GM04504 (cell line): ENCODE measurements around the gene RPL22L1.
"Not testable (repeated sequence)": the region's sequence is repeated elsewhere in the genome, so short reads cannot be mapped to it uniquely, and the experiment has no call there.

ENCODE experiments used
- DNase-seq: peaks from one replicate; pipeline ENCODE4 v3.0.0-alpha.2; 2012; ENCODE audit warnings: low read depth

The RPL22L1 gene

DNA sequence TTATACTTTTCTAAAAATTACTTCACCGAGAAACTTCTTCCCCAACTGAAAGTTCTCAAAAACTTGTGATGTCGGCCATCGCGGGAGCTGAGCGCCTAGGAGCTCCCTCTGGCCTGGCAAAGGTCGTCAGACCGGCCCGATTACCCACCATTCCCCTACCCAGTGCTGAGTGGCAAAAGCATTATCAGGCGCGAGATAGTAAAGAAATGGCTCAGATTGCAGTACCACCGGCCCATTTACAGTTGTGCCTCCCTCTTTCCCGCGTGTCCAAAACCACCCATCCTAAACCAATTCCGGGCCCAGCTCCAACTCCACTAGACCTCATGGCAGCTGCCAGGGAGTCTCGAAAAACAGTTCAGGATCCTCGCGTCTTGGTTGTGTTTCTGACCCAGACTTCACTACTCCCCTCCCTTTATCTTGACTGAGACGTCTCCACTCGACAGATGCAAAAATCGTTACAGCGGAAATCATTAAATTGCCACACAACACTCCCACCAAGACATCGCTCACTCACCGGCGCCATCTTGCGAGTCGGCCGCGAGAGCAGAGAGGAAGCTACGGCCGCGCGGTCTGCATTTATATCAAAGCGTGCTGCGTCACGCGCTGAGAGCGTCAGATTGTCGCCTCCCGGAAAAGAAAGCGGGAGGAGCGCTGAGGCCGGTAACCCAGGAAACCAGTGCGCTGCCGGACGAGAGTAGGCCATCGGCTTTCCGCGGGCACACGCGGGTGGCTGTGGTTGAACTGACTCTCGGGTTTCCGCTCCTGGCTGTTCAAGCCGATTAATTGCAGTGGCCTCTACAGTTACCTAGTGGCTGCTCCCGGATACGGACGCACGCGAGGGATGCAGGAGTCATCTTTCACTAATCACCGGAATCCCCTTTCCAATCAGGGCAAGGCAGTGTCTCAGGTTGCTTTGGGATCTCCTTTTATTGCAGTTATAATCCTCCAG is at the start of gene RPL22L1:
TSS of gene RPL22L1 (minus strand) at position 551 of the 949 bp plus-strand sequence. CDS start at position 523, 28 bp downstream.
- DNase-seq = peak; percentile 91

DNA sequence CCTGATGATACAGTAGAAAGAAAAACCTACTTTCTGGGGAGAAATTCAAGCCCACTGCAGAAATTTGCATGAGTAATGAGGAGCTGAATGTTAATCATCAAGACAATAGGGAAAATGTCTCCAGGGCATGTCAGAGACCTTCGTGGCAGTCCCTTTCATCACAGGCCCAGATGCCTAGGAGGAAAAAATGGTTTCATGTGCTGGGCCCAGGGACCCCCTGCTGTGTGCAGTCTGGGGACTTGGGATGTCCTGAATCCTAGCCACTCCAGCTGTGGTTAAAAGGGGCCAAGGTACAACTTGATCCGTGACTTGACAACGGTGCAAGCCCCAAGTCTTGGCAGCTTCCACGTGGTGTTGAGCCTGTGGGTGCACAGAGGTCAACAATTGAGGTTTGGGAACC is 48.7 kb upstream of the RPL22L1 start:
- DNase-seq = no peak

DNA sequence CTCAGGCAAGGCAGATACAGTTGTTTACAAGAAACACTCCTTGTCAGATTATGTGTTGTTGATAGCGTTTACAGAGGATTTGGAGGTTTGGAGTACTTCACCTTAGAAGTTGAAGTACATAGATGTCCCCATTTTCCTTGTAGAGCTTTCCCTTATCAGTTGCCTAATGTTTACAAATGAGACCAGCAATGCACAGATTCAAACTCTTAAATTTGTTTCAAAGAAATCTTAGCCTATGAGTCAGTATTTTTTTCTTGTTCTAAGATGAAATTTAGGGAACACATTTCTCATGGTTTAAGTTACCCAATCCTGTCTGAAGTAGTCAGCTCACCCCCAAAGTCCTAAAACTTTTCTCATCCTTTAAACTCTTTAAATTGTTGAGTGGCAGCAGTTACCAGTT is 44.7 kb upstream of the RPL22L1 start:
- DNase-seq = no peak

DNA sequence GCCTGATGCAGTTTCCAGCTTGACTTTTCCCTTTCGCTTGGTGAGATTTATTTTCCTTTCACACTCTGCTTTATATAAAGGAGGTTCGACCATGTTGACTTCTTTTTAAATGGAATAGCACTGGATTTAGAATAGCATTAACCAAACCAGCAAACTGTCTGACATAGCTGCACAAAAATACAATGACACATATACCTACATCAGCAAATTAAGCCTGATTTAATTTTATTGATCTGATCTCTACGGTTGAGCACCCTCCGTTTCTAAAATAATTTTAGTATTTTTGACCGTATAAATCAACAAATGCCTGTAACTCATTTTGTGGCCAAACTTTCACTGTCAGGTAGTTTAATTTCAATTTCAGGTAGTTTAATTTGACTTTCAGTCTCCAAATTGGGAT is 44.2 kb upstream of the RPL22L1 start:
- no peak for DNase-seq

DNA sequence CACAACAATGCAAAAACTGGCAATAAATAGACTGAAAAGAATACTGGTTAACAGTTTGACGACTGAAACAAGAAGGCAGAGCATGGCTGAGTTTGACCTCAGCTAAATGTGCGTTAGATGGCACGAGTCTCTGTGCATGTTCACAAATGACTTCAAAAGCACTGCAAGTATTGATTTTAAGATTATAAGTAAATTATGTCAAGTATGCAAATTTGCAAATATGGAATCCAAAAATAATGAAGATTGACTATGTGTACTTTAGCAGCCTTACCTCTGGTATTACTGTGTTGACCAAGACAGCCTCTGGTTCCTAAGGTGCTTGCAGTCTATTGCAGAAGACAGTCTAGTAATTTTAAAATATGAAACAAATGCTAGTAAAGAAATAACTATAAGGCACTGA is 41.1 kb upstream of the RPL22L1 start:
- DNase-seq = no peak

DNA sequence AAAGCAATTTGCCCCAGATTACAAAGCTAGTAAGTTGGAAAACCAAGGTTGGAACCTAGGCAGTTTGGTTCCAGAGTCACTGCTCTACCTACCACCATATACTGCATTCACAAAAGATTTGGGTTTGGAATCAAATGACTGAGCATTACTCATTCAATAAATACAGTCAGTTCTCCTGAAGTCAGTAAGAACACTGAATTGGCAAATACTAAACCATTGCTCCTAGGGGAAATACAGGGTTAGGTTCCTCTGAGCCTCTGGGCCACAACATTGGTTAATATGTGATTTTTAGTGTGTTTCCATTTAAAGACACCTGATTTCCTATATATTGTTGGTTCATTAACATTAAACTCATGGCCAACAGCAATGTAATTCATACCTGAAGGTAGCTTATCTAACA is 40.5 kb upstream of the RPL22L1 start:
- DNase-seq = no peak

DNA sequence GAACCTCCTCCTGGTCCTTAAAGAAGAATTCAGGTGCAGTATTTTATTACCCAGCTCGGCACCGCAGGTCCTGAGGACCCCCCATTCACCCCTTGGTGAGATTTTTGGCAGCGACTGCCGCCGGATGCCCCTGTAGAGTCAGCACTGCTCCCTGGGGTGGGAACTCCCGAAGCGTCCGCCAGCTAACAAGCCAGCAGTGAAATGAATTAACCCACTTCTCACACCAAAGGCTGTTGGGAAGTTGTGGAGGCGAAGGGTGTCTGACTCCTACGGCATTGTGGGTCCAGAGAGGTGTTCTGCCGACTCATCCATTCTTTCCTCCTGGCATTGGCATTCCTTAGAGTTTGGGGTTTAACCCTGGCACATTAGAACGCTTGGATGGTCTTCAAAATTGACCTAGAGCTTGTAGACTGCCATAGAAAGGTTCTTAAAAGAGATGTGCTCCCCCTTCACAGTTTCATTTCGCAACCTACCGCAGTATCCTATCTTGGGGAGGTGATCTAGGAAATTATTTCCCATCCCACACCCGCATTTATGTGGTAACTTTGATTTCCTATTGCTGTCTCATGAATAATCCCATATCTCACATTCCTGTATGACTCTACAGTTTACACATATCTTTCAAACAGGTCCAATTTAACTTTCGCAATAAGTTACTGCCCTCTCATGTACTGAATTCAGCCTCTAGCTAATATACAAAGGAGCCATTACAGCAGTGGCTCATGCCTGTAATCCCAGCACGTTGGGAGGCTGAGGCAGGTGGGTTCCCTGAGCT is 39.3 kb upstream of the RPL22L1 start:
- peak; percentile 62 for DNase-seq

DNA sequence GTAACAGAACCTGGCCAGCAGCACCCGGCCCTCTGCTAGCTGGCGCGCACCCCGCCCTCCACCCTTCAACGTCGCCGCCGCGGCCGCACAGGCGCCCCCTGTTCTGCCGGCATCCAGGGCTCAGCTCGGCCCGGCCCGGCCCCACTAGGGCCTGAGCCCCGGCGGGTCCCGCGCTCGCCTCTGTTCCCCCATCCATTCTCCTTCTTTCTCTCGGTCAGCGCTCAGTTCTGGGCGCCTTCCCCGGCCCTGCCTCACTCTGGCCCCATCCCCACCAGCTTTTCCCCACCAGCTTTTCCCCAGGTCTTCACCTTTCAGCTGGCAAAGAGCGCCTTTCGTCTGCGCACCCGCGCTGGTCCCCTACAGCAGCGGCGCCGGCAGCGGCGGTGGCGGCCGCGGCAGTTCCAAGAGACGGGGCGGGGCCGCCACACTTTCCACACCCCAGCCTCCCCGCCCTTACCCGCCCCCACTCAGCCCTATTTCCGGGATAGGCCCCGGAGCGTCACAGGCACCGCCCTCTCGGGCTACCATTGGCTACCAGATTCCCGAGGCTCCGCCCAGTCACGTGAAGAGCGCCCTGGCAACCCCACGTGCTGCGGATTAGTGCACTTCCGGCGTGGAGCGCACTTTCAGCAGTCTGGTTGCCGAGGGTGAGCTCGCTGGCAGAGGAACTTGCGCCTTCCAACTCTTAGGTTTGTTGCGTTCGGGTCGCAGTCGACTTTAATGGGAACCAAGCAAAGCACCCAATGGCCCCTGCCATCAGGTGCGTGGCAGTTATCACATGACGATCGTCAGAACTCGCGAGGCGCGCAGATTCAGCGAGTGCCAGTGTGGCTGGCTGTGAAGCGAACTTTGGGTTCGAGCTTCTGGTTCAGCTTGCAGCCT is 38.5 kb upstream of the RPL22L1 start, which contains the start of gene EIF5A2:
TSS of gene EIF5A2 (minus strand) at position 403 of the 882 bp plus-strand sequence. CDS start 831 bp downstream, outside the sequence.
- DNase-seq = peak; percentile 91

DNA sequence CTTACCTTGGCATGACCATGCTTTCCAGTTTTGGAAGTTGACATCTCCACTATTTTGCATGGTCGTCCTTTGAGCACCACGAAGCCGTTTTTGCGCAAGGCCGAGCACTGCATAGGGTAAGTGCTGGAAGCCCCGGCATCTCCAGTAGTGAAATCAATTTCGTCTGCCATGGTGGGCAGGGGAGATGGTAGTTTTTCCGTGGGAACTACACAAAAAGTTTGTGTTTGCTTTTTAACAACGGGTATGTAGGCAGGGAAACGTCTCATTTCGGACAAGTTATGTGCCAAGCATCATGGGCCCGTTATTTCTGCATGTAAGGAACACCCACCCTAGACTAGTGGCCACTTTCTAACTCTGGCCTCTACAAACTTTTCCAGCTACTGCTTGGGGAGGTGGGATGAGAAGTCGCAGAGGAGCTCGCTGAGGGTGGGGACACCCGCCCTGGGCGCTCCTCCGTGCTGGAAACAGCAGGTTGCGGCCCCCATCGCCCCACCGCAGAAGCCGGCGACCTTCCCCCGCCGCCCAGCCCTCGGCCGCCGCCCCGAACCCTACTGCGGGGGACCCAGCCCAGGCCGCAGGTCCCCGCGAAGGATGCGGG is 37.7 kb upstream of the RPL22L1 start:
- no peak for DNase-seq

DNA sequence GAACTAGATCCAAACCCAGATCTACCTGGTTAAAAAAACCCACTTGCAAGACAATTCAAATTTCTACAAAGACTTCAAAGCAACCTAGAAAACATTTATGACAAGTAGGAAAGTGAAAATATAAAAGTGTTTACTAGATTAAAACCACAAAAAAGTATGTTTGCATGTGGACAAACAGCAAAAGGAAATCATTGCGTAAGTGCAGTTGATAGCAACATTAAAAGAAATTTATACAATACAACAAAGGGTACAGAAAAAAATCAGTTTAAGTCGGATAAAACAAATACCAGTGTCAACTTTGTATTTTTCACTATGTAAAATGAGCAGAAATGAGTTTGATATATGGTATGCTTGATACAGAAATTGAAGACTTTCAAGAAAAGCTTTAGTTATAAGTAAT is 35.9 kb upstream of the RPL22L1 start:
- no peak for DNase-seq

DNA sequence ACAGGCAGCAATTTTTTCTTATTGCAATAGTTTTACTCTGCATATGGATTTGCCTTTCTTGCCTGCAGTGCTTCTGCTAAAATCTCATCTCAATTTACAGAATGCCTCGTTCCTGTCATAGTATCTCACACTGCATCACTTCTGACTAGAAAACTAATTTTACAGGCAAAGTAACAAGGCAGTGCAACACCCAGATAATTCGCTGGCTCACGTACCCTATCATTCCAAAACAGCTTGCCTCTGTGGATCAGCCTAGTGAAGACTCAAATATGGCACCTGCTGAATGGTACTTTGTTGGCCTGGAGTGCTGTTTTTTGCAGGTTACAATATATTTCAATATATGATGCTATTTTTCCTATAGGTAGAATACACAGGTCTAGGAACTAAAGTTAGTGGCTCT is 33.1 kb upstream of the RPL22L1 start:
- no peak for DNase-seq

DNA sequence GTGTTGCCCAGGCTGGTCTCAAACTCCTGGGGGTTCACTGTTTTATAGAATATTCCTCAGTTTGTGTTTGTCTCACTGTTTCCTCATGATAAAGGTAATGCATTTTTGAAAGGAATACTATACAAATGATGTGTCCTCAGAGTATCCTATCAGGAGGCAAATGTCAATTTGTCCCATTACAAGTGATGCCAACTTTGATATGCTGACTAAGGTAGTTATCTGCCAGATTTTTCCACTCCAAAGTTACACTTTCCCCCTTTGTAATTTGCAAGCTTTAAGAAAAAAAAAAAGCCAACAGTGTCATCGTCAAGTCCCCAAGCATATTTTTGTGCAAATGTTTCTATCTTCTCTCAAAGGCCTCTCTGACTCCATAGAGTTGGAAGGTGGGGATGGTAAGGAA is 29.5 kb upstream of the RPL22L1 start:
- DNase-seq = no peak

DNA sequence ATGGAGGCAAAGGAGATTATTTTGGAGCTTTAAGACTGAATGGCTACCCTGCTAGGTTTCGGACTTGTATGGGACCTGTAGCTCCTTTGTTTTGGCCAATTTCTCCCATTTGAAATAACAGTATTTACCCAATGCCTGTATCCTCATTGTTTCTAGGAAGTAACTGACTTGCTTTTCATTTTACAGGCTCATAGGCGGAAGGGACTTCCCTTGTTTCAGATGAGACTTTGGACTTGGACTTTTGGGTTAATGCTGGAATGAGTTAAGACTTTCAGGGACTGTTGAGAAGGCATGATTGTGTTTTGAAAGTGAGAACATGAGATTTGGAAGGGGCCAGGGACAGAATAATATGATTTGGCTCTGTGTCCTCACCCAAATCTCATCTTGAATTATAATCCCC is 28.0 kb upstream of the RPL22L1 start:
- no peak for DNase-seq

DNA sequence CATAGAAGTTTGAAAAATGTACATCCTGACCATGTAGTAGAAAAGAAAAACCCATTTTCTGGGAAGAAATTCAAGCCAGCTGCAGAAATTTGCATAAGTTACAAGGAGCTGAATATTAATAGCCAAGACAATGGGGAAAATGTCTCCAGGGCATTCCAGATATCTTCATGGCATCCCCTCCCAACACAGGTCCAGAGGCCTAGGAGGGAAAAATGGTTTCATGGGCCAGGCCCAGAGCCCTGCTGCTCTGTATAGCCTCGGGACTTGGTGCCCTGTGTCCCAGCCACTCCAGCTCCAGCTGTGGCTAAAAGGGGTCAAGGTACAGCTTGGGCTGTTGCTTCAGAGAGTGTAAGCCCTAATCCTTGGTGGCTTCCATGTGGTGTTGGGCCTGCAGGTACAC is 27.2 kb upstream of the RPL22L1 start:
- not testable (repeated sequence) for DNase-seq

DNA sequence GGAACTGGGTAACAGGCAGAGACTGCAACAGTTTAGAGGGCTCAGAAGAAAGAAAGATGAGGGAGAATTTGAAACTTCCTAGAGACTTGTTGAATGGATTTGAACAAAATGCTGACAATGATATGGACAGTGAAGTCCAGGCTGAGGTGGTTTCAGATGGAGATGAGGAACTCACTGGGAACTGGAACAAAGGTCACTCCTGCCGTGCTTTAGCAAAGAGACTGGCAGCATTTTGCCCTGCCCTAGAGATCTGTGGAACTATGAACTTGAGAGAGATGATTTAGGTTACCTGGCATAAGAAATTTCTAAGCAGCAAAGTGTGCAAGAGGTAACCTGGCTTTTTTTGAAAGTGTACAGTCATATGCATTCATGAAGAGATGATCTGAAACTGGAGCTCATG is 26.8 kb upstream of the RPL22L1 start:
- no peak for DNase-seq

DNA sequence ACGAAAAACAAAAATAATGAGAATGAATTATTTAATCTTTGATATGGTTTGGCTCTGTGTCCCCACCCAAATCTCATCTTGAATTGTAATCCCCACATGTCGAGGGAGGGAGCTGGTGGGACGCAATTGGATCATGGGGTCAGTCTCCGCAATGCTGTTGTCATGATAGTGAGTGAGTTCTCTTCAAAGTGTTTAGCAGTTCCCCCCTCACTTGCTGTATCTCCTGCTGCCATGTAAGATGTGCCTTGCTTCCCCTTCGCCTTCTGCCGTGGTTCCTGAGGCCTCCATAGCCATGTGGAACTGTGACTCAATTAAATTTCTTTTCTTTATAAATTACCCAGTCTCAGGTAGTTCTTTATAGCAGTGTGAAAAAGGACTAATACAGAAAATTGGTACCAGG is 26.3 kb upstream of the RPL22L1 start:
- DNase-seq = not testable (repeated sequence)

DNA sequence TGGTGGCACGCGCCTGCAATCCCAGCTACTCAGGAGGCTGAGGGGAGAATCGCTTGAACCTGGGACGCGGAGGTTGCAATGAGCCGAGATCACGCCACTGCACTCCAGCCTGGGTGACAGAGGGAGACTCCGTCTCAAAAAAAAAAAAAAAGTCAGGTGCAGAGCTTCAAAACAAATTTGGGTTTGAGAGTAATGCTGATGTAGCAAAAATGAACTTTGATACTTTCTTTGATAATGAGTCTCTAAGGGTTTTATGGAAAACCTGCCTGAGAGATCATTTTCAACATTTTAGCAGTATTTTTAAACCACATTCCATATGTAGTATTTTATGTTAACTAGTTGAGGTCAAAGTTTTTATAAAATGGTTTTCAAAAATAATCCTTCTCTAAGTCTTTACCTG is 23.9 kb upstream of the RPL22L1 start:
- no peak for DNase-seq

DNA sequence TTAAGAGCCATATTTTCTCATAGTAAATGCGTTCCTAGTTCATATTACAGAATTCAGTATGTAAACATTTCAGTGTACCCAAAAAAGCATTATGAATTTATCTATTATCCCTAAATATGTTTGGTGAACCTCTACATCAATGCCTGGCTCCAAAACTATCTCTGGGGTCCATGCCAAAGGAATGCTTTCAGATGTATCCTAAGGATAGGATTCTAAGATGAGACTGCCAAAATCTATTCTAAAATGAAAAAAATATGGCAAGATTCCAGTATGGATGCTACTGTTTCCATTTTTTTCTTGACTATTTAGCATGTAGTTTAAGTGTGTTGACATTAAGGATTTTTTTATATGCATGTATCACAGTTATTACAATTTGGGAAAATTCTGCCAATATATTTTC is 19.6 kb upstream of the RPL22L1 start:
- DNase-seq = no peak

DNA sequence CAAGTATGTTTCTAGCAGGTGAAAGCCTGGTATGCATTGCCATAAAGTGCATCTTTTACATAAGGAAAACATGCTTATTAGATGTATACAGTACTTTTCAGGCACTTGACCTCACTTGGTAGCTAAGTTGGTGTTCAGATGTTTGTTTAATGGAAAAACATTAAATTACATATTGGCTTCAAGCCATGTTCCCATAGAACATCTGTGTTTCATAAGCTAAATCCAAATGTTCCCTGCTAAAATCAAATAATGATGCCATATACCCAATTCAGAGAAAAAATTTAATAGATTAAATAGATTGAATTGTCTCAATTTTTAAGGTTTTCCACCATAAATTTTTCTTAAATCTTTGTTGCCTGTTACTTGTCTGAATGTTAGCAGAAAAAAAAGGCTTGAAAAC is 19.1 kb upstream of the RPL22L1 start:
- DNase-seq = no peak

DNA sequence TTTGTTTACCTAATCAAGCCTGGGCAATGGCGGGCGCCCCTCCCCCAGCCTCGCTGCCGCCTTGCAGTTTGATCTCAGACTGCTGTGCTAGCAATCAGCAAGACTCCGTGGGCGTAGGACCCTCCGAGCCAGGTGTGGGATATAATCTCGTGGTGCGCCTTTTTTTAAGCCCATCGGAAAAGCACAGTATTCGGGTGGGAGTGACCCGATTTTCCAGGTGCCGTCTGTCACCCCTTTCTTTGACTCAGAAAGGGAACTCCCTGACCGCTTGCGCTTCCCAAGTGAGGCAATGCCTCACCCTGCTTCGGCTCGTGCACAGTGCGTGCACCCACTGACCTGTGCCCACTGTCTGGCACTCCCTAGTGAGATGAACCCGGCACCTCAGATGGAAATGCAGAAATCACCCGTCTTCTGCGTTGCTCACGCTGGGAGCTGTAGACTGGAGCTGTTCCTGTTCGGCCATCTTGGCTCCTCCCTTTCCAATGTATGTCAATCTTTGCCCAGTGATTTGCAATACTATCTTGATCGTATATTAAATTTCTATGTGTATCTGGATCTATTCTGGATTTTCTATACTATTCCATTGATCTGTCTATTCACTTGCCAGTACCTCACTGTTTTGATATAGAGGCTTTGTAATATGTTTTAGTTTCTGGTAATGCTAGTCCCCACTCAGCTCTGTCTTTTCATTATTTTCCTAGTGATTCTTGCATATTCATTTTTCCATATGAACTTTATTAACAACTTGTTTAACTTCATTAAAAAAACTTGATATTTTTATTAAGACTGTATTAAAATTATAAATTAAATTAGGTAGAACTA is 14.3 kb upstream of the RPL22L1 start:
- not testable (repeated sequence) for DNase-seq

DNA sequence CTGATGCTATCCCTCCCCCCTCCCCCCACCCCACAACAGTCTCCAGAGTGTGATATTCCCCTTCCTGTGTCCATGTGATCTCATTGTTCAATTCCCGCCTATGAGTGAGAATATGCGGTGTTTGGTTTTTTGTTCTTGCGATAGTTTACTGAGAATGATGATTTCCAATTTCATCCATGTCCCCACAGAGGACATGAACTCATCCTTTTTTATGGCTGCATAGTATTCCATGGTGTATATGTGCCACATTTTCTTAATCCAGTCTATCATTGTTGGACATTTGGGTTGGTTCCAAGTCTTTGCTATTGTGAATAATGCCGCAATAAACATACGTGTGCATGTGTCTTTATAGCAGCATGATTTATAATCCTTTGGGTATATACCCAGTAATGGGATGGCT is 8.7 kb upstream of the RPL22L1 start:
- not testable (repeated sequence) for DNase-seq
